Activated CD8-positive, alpha-beta memory T cell treated with anti-CD3 and anti-CD28 coated beads, Interleukin-2, amount 50 U/mL, for 1 hour (primary cell): ENCODE data around the gene TREML4.

Source experiments
- DNase-seq: peaks from one replicate; pipeline ENCODE4 v3.0.0-alpha.2; 2020; ENCODE audit errors: extremely low read depth

The TREML4 gene

GRCh38 chr6:41286544-41287346 lies 58.6 kb downstream of the TREML4 start, which contains the start of gene TREM1:
Gene TREM1 (minus strand): TSS chr6:41286682. CDS start chr6:41286655, 27 bp downstream.
- no peak for DNase-seq

- no peak for DNase-seq
Observed at GRCh38 chr6:41288030-41288753, 60.0 kb downstream of the TREML4 start.
